ENCODE results near the gene PWWP2B.

DNA sequence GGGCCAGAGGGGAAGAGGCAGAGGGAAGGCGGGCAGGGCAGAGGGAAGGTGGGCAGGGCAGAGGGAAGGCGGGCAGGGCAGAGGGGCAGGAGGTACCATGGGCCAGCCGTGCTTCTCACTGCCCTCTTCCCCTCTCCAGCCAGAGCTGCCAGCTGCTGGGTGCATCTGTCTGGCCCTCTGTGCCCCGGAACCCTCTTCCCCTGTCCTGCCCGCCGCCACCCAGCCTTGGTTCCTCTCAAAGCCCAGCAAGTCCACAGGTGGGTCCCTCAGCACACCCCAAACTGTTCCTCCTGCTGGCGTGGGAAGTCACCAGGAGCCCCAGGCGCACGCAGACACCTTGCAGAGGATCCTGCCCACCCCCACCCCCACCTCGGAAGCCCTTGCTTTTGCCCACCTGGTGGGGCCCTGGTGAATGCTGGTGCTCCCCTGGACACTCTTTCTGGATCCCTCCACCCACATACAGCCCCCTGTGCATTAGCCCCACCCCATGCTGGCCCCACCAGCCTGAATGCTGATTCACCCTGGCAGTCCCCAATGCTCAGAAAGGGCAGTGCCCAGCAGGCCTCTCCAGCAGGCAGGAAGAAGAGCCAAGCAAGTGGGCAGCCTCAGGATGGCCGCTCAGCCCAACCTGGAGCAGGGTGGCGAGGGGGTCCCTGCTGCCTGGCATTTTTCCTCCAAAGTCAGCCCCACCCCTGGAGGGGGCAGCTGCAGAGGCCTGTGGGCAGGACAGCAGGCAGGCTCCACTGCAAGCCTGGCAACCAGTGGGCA, 1.9 kb upstream of the PWWP2B start:
- TF ChIP-seq, protein P1, sequence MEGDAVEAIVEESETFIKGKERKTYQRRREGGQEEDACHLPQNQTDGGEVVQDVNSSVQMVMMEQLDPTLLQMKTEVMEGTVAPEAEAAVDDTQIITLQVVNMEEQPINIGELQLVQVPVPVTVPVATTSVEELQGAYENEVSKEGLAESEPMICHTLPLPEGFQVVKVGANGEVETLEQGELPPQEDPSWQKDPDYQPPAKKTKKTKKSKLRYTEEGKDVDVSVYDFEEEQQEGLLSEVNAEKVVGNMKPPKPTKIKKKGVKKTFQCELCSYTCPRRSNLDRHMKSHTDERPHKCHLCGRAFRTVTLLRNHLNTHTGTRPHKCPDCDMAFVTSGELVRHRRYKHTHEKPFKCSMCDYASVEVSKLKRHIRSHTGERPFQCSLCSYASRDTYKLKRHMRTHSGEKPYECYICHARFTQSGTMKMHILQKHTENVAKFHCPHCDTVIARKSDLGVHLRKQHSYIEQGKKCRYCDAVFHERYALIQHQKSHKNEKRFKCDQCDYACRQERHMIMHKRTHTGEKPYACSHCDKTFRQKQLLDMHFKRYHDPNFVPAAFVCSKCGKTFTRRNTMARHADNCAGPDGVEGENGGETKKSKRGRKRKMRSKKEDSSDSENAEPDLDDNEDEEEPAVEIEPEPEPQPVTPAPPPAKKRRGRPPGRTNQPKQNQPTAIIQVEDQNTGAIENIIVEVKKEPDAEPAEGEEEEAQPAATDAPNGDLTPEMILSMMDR (IDR thresholded peaks at IDR 0.05; ENCODE audit: extremely low read depth in 1 of 2, insufficient read depth in 1 of 2, low read depth in 1 of 2, low read length in 2 of 2), result no peak
- TF ChIP-seq POLR2A (IDR thresholded peaks at IDR 0.05; ENCODE audit: low read depth, low read length), result no peak
